Activated CD4-positive, alpha-beta T cell treated with anti-CD3 and anti-CD28 coated beads for 48 hours (primary cell): Measurements from ENCODE around the gene ACIN1.
"Not testable (repeated sequence)": the region's sequence is repeated elsewhere in the genome, so short reads cannot be mapped to it uniquely, and the experiment has no call there.

Source experiments
- DNase-seq: peaks from one replicate; pipeline ENCODE4 v3.0.0-alpha.2; 2020

The ACIN1 gene

DNA sequence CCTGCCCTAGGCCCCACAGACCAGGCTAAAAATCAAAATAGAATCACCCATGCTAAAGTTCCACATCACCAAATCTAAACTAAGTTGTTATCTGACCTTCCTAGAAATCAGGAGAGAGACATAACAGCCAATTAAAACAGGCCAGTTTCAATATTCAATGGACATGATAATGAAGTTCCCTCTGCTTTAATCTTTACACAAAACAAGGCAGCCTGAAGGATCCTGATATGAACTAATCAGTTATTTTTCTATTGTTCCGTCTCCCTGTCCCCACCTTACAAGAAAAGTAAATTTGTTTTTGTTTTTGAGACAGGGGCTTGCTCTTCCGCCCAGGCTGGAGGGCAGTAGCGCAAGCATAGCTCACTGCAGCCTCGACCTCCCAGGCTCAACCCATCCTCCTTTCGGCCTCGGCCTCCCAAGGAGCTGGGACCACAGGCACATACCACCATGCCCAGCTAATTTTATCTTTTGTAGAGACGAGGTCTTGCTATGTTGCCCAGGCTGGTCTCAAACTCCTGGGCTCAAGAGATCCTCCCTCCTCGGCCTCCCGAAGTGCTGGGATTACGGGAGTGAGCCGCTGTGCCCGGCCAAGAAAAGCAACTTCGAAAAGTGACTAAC is 29.5 kb upstream of the ACIN1 start:
- DNase-seq: no peak

DNA sequence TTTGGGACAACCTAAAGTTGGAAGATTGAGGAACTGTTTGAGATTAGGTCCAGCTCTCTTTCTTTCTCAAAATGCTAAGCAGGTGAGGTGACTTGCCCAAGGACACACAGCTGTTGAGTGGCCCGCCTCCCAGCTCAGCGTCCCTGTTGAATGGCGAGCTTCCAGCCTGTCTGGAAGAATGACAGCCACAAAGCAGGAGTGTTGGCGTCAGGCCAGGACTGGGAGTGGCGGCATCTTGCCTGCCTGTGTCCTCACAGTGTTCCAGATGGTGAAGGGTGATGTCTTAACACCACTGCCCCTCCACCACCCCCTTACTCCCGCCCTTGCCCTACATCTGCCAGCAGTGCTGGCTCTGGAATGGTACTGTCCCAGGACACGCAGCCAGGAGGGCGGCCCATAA is 28.5 kb upstream of the ACIN1 start:
- no peak for DNase-seq

DNA sequence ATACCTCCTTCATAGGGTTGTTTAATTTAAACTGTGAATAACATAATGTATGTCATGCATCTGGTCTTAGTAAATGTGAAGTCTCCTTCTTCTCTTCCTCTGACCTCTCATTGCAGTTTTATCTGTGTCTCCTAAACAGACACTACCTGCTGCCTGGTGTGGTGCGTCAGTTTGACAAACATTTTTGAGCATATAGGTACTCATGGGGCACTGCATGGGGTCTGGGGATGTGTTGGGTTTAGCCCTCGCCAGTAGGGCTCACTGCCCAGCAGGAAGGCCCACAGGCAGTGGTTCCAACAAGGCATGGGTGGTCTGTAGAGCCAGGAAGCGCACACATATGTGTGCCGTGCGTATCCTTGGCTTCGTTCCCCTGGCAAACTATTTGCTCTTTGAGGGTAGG is 27.1 kb upstream of the ACIN1 start:
- no peak for DNase-seq

DNA sequence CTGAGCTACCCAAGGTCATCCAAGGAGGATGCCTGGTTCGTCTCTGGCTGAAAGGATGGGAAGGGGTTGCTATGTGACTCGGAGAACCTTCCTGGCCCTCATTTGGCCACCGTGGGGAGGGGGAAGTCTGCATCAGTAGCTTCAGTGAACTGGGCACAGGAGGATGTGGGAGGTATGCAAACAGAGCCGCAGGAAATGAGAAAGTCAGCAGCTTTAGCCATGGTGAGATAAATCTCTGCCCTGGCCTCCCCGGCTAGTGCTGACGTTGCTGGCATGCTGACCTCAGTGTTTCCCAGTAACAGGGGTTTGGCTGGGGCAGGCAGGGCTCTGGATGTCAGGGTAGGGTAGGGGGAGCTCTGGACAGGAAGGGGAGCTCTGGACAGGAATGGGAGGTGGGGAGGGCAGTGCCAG is 26.4 kb upstream of the ACIN1 start:
- no peak for DNase-seq

- DNase-seq: peak; percentile 88
Measured at GRCh38 chr14:23120541-23121251, 25.8 kb upstream of the ACIN1 start.

DNA sequence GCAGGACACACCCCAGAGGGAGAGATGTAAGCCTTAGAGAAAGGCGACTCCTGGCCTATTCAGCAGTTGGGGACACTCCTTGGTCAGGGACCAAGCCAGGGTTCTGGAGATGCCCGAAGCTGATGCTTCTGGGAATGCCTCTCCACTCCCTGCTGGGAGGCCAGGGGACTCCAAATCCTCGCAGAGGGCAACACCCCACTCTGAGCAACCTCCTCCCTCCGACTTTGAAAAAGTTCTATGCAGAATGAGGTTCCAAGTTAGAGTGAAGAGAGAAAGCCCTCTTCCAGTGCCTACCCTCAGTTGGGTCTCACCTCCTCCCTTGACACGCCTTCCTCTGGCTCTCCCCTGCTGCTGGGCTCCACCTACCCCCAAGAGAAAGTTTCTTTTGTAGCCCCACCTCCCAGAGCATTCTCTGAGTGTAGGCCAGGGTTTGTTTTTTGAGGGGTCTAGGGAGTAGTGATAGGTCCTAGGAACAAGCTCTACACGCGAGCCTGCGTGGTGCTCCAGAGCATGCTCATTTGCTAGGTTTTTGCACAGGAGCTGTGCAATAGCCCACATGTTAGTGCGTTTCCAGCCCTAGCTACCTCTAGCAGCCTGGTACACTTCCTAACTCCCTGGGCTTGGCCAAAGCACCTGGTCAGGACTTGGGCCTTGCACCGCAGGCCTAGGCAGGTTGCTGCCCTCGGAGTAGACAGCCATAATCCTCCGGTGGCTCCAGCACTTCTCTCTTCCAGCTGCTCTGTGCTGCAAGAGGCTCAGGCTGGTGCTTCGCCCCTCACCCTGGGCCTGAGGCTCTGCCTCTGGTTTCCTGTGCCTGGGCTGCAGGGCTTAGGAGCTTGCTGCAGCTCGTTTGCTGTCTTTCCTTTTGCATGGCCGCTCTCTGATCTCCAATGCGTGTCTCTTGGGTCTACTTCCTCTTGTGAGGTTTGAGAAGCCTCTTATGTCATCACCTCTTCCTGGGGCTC is 24.7 kb upstream of the ACIN1 start:
- peak; percentile 24 for DNase-seq

DNA sequence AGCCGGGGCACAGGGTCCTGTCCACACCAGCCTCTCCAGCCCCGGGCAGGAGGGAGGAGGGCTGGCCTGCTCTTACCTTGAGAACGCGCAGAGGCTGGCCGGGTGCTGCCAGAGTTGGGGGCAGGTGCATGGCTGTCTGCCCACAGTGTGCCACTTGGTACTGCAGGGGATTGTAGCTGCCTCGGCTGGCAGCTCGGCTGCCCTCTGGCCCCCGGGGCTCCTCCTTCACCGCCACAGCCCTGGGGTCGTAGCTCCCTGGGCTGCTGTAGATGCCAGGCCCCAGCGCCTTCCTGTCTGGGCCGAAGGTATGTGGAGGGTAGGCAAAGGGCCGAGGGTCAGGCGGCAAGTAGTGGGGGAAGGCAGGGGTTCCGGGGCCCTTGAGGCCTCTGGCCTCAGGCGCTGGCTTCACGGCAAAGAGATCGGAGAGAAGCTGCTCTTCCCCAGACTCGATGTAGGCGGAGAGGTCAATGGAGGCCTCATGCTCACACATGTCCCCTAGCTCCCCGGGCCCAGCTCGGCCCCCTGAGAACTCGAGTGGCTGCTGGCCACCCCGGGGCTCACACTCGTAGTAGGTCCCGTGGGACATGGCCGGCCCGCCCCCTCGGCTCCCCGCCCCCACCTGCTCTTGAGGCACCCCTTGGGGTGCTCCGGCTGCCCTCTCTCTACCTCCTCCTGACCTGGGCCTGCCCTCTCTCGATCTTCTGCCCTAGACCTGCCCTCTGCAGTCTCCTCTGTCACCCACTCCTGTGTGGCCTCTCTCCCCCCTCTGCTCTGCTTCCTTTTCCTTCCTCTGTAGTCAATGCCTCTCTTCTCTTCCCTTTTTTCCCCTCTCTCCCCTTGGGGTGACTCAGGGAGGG is 23.8 kb upstream of the ACIN1 start, which contains the start of gene CEBPE:
Gene CEBPE (minus strand): TSS at position 750 of the 857 bp plus-strand sequence. CDS start 164 bp downstream, at position 586.
- no peak for DNase-seq

GRCh38 chr14:23117371-23118020 is 22.6 kb upstream of the ACIN1 start:
- no peak for DNase-seq

- no peak for DNase-seq
Measured at GRCh38 chr14:23115918-23116317, 21.0 kb upstream of the ACIN1 start.

DNA sequence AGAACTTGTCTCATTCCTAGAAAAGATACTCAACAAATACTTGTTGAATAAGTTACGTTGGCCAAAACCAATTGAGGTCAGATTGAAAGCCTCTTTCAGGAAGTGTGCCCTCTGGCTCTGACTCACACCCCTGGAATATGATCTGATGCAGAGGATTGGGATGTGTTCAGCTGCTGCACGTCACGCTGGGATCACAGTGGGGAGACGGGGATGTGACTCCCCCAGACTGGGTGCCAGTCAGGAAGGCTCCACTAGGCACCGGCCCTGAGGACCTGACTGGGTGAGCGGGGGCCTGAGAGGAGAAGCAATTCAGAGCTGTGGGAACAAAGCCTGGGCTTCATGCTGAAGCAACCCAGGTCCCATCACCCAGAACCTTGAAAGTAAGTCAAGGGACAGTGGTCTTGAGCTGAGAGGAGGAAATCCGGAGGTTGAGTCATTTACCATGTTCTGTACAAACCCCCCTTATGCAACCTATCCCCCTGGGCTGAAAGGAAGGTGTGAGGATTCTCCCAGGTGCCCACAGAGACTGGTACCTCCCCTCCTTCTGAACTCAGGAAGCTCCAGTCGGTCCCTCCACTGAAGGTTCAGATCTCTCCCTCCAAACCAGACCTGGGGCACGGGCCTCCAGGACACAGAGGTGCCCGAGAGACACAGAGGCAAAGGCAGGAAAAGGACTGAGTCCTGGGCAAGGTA is 20.2 kb upstream of the ACIN1 start:
- DNase-seq: no peak

GRCh38 chr14:23114669-23115038 is 19.7 kb upstream of the ACIN1 start:
- DNase-seq: no peak

GRCh38 chr14:23114120-23114458 is 19.2 kb upstream of the ACIN1 start:
- no peak for DNase-seq

DNA sequence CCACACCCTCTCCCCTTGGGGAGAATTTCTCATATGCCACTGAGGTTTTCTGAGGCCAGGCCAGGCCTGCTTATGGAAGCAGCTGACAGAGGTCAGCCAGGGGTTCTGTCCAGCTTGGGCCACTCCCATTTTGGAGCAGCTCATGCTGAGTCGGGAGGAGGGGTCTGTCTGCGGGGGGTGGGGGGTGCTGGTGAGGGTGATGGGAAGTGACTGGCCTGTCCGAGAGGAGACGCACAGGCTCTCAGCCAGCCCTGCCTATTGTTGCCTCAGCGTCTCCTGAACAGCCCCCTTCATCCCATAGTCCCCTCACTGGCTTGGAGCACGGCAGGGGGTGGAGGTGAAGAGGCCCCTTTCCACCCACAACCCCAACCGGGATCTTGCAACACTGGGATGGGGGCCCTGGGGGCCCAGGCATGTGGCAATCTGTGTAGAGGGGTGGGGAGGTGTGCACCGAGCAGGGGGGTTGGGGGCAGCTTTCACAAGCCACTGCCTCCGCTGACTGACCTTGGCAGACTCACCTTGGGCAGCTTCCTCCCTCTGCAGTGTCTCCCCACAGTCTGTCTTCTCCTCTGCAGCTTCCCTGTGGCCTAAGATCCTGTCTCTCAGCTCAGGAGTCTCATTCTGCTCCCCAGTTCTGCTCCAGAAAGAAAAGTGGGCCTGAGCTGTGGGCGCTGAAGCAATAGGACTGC is 18.6 kb upstream of the ACIN1 start:
- DNase-seq: no peak

- DNase-seq: no peak
Measured at GRCh38 chr14:23112359-23113178, 17.6 kb upstream of the ACIN1 start.

DNA sequence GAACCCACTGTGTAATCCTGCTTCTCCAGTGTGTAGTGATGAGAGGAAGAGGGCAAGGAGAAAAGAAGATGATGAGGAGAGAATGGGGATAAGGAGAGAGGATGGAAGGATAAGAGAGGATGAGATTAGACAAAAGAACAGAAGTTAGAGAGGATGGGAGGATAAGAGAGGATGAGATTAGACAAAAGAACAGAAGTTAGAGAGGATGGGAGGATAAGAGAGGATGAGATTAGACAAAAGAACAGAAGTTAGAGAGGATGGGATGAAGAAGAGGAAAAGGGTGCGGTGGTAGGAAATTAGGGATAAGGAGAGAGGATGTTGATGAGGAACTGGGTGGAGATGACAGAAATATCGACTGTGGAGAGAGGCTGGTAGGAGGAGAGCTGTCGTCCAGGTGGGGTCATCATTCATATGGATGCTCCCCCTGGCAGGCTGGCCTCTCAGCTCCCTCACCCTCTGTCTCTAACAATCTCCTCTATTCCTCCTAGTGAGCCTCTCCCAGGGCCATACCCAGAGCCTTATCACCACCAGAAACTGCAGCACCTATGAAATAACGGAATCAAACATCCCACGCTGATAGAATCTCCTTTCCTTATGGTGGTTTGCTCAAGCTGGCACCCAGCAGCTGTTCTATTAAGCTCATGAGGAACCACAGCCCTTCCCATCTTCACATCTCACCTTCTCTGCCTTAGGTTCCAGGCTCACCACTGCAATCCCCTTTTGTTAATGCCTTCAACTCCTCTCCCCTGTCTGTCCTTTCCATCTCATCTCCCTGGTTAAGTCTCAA is 15.8 kb upstream of the ACIN1 start:
- DNase-seq: no peak

DNA sequence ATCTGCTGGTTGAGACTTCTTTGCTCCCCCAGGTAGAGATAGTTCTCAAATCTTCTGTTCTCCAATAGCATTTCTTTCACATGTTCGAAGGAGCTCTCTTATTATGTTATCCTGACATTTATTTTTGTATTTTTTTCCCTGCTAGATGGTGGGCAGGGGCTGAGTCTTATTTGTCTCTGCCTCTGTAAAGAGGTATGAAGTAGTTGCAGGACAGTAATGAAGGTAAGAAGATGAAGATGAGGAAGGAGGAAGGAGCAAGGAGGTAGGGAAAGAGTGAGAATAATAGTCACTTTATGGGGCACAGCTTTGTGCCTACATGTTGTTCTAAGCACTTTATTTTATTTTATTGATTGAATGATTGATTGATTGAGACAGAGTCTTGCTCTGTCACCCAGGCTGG is 14.8 kb upstream of the ACIN1 start:
- DNase-seq: no peak

DNA sequence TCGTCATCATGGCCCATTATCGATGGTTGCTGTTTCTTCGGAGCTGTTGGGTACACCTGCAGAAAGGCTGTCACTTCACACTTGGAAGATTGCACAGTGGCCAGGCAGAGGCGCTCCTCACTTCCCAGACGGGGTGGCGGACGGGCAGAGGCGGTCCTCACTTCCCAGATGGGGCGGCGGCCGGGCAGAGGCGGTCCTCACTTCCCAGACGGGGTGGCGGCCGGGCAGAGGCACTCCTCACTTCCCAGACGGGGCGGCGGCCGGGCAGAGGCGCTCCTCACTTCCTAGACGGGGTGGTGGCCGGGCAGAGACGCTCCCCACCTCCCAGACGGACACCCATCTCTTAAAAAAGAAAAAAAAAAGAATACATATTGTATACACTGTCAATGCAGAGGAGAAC is 13.2 kb upstream of the ACIN1 start:
- DNase-seq: not testable (repeated sequence)

DNA sequence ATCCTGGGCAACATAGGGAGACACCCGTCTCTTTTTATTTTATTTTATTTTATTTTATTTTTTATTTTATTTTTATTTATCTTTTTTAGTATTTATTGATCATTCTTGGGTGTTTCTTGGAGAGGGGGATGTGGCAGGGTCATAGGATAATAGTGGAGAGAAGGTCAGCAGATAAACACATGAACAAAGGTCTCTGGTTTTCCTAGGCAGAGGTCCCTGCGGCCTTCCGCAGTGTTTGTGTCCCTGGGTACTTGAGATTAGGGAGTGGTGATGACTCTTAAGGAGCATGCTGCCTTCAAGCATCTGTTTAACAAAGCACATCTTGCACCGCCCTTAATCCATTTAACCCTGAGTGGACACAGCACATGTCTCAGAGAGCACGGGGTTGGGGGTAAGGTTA is 12.7 kb upstream of the ACIN1 start:
- not testable (repeated sequence) for DNase-seq

GRCh38 chr14:23106747-23107045 is 11.8 kb upstream of the ACIN1 start:
- no peak for DNase-seq
